Left lobe of liver (tissue), 1 donor: ENCODE measurements around the gene PTS. TPM values are rescaled to one million over a fixed set of nuclear protein-coding genes. Genes with fewer than 3 reads are reported as not detected.

Experiments
- total RNA-seq: library from RNA; stranded (reverse); gene quantifications from one replicate; pipeline ENCODE4 v1.2.1, GENCODE V29; 2021
- donor health status: DM: no; HTN: yes; CAD: no.

The PTS gene
- total RNA-seq, 1 donor from 2014 or later: 41.1 TPM

Other genes with a start within 250 kb of the PTS start
- gene DLAT, start 201.0 kb upstream of the PTS start, total RNA-seq: 9.3 TPM
- 0.91 TPM for gene PIH1D2, start 152.4 kb upstream of the PTS start, total RNA-seq
- gene NKAPD1, start 152.1 kb upstream of the PTS start, total RNA-seq: 5.6 TPM
- gene TIMM8B, start 139.7 kb upstream of the PTS start, total RNA-seq: 34.5 TPM
- 168 TPM for gene SDHD, start 139.6 kb upstream of the PTS start, total RNA-seq
- 1.9 TPM for gene IL18, start 62.3 kb upstream of the PTS start, total RNA-seq
- not detected for gene TEX12, start 59.1 kb upstream of the PTS start, total RNA-seq
- gene BCO2, start 50.9 kb upstream of the PTS start, total RNA-seq: 96.6 TPM
- not detected for gene PLET1, start 34.4 kb downstream of the PTS start, total RNA-seq